Naive thymus-derived CD8-positive, alpha-beta T cell (primary cell): ENCODE data around the gene EPHA3. TPM values are rescaled to one million over a fixed set of nuclear protein-coding genes. Genes with fewer than 3 reads are reported as not detected.

Experiments
- ATAC-seq, 2 donors: fragments of 150-1000 bp; cut with Tn5 transposase in 1 of 2; sonication (Bioruptor Pico), chemical (Tn5 transposase) in 1 of 2; 1 replicate in 1 of 2; 2 replicates in 1 of 2; pipeline ENCODE4 v1.10.0; 2021; ENCODE audit warnings: mild to moderate bottlenecking in 2 of 2, moderate library complexity in 2 of 2
- POLR2A ChIA-PET: fragments of 350-600 bp; sonication (Branson Sonifier 250); formaldehyde crosslinking; loops from one replicate; lab custom pipeline; 2021; ENCODE audit warnings: antibody characterized with exemption; lab: Charles Lee
- DNase-seq, 10 donors: peaks; one replicate each; pipeline versions ENCODE4 v3.0.0 to v3.0.0-alpha.2; 2020 to 2022
- H3K27ac Mint-ChIP-seq, 10 donors: one replicate each; pipeline ENCODE4 v1.8.0; 2020 to 2022; ENCODE audit warnings: mild to moderate bottlenecking in 10 of 10, mixed read lengths in 10 of 10, moderate library complexity in 4 of 10, inconsistent platforms in 1 of 10
- H3K27me3 Mint-ChIP-seq, 5 donors: one replicate each; pipeline ENCODE4 v1.8.0; 2021 to 2022; ENCODE audit warnings: mixed read lengths in 5 of 5
- H3K36me3 Mint-ChIP-seq, 3 donors: one replicate each; pipeline ENCODE4 v1.8.0; 2020 to 2022; ENCODE audit warnings: mixed read lengths in 3 of 3, mild to moderate bottlenecking in 2 of 3, inconsistent platforms in 1 of 3
- H3K4me1 Mint-ChIP-seq, 4 donors: one replicate each; pipeline ENCODE4 v1.8.0; 2021 to 2022; ENCODE audit warnings: mixed read lengths in 4 of 4
- H3K4me3 Mint-ChIP-seq, 10 donors: one replicate each; pipeline ENCODE4 v1.8.0; 2020 to 2022; ENCODE audit warnings: mild to moderate bottlenecking in 10 of 10, mixed read lengths in 10 of 10, moderate library complexity in 6 of 10, inconsistent platforms in 1 of 10
- H3K9me3 Mint-ChIP-seq, 9 donors: one replicate each; pipeline ENCODE4 v1.8.0; 2020 to 2022; ENCODE audit warnings: mixed read lengths in 9 of 9, mild to moderate bottlenecking in 3 of 9, inconsistent platforms in 1 of 9, moderate library complexity in 1 of 9
- polyA plus RNA-seq, 3 donors: library from polyadenylated mRNA; unstranded; fragments of 300-500 nt; fragmentation: Illumina TruSeq; gene quantifications; one replicate each; pipeline ENCODE4 v1.2.3, GENCODE V29; 2021
- total RNA-seq, 8 experiments: library from RNA in 2 of 8; stranded (reverse) in 2 of 8; gene quantifications; one replicate each; pipeline ENCODE4 v1.2.3 and lab custom pipeline; 2021 to 2026

Gene EPHA3
- total and polyA plus RNA-seq, 5 experiments from 2014 or later = not detected

DNA sequence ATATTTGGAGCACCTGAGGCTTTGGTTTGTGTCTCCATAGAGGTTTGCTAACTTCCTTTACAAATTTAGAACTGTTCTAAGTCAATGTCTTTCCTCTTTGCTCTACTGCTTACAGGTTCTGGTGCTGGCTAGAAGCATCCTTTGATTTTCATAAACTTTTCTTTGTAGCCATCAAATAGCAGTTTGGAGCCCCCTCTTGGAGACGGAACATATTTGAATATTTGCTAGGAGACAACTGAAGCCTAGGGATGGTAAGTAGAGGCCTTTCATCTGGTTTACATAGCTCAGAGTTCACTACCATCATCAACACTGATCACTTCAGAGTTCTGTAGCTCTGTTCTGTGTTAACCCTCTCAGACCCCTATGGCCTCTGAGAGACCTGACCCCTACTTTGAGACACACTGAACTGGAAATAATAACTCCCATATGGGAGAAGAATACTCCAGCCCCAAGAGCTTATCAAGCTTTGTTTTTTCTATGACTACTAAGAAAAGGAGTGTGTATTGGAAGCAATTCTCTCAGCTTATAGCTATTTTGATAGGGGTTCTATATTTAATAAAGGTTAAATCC, 420.4 kb downstream of the EPHA3 start:
- peaks cover 0 to 16% (median 8%) of the 10 kb centered on the region in 9 donors for H3K9me3 Mint-ChIP-seq
- H3K4me1 Mint-ChIP-seq = no peaks in the 10 kb centered on the region
- H3K36me3 Mint-ChIP-seq = no peaks in the 10 kb centered on the region
- no peak for DNase-seq
- H3K27ac Mint-ChIP-seq = no peak overlapping the region
- POLR2A ChIA-PET = no interaction called here
- H3K27me3 Mint-ChIP-seq = no peaks in the 10 kb centered on the region
- no peak overlapping the region for H3K4me3 Mint-ChIP-seq
- no peak for ATAC-seq
